Measurements from ENCODE around the gene GRIN2A. TPM values are rescaled to one million over a fixed set of nuclear protein-coding genes. Genes with fewer than 3 reads are reported as not detected.

GRIN2A gene
- total and polyA plus RNA-seq, 2 experiments from 2014 or later: 0.42 to 5.5 TPM

DNA sequence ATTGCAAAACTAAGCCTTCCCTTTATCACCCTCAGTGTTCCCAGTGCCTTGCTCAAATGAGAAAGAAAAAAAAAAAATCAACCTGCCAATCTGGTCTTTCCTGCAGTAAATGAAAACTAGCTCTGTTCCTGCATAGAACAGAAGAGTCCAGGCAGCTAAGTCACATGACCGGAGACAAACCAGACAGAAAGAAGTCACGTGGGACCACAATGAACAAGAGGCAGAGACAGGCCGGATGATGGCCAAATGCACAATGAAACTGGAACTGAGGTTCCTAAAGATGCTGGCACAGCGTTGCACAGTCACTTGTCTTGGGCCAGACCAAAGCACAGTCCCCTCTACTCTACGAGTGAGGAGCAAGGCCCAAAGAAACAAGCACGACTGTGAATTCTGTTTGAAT lies 172.5 kb downstream of the GRIN2A start:
- no peaks in the 10 kb centered on the region for H3K36me3 ChIP-seq
- TF ChIP-seq, protein P1, sequence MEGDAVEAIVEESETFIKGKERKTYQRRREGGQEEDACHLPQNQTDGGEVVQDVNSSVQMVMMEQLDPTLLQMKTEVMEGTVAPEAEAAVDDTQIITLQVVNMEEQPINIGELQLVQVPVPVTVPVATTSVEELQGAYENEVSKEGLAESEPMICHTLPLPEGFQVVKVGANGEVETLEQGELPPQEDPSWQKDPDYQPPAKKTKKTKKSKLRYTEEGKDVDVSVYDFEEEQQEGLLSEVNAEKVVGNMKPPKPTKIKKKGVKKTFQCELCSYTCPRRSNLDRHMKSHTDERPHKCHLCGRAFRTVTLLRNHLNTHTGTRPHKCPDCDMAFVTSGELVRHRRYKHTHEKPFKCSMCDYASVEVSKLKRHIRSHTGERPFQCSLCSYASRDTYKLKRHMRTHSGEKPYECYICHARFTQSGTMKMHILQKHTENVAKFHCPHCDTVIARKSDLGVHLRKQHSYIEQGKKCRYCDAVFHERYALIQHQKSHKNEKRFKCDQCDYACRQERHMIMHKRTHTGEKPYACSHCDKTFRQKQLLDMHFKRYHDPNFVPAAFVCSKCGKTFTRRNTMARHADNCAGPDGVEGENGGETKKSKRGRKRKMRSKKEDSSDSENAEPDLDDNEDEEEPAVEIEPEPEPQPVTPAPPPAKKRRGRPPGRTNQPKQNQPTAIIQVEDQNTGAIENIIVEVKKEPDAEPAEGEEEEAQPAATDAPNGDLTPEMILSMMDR (IDR thresholded peaks at IDR 0.05; ENCODE audit: low read depth, low read length): no peak
- H3K4me1 ChIP-seq (ENCODE audit: low read depth): no peaks in the 10 kb centered on the region
- no peaks in the 10 kb centered on the region for H3K27me3 ChIP-seq
- no peak overlapping the region for H3K27ac ChIP-seq
- H3K9me3 ChIP-seq (ENCODE audit: low read depth): no peaks in the 10 kb centered on the region
- no peak overlapping the region for H3K4me3 ChIP-seq
- DNase-seq (ENCODE audit: low read depth in 1 of 2, low spot score in 1 of 2): no peak

DNA sequence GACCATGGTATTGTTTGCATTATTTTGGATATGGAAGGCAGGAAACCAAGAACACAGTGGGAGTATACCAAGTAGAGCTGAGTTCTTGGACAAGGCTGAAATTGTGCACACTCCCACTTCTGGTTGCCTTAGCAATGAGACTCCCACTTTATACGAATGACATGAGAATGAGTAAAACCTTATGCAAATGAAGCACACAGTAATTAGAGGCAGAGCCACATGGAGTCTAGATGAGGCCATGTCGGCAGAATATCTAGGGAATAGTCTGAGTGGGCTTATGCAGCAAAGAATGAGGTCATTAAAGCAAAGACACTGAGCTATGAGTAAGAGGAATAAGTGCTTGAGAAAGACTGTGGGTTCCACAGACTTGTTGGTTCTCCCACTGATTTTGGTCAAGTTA lies 178.7 kb downstream of the GRIN2A start:
- no peaks in the 10 kb centered on the region for H3K9me3 ChIP-seq (ENCODE audit: low read depth)
- H3K27me3 ChIP-seq: no peaks in the 10 kb centered on the region
- H3K4me3 ChIP-seq: no peak overlapping the region
- TF ChIP-seq, protein P1 (IDR thresholded peaks at IDR 0.05; ENCODE audit: low read depth, low read length): no peak
- DNase-seq (ENCODE audit: low read depth in 1 of 2, low spot score in 1 of 2): no peak
- H3K36me3 ChIP-seq: no peaks in the 10 kb centered on the region
- no peaks in the 10 kb centered on the region for H3K4me1 ChIP-seq (ENCODE audit: low read depth)
- no peak overlapping the region for H3K27ac ChIP-seq

DNA sequence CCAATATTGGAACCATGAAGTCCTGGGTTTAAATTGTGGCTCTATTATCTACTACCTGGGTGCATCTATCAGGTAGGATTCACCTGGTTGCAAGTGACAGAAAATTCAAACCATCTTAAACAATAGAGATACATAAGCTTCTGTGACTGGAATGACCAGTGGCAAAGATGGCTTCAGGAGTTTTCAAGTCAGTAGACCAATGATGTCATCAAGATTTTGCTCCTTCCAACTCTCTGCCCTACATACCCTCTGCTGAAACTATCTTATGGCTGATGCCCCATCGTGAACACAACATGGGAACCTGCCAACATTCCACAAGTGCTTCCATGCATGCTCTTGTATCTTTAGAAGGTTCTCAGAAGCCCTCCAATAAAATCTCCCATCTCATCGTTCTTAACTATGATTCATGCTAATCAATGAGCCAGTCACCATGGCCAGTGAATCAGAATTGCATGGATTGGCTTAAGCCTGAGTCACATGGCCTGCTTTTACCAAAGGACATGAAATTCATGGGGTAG lies 180.9 kb downstream of the GRIN2A start:
- H3K4me1 ChIP-seq (ENCODE audit: low read depth): no peaks in the 10 kb centered on the region
- H3K36me3 ChIP-seq: no peaks in the 10 kb centered on the region
- no peak overlapping the region for H3K27ac ChIP-seq
- TF ChIP-seq, protein P1 (IDR thresholded peaks at IDR 0.05; ENCODE audit: low read depth, low read length): no peak
- H3K9me3 ChIP-seq (ENCODE audit: low read depth): no peaks in the 10 kb centered on the region
- no peak overlapping the region for H3K4me3 ChIP-seq
- no peak for DNase-seq (ENCODE audit: low read depth in 1 of 2, low spot score in 1 of 2)
- no peaks in the 10 kb centered on the region for H3K27me3 ChIP-seq

DNA sequence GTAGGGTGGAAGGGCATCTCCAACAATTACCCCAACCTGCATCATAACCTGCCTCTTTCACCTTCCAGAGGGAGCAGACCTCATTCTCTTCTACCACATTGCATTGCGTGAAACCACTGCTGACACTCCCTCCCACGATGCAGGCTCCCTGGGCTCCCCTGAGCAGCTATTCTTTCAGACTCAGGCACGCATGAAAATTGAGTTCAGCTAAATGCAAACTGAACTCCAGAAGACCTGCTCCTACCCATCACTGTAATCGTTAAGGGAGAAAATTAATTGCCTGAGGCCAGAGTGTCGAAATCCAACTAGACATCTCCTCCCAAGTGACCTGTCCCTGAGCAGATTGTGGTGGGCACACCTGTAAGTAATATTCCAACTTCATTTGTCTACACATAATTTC lies 186.0 kb downstream of the GRIN2A start:
- Histone ChIP-seq H3K9me3 (ENCODE audit: low read depth) (no peaks in the 10 kb centered on the region), H3K36me3 (no peaks in the 10 kb centered on the region), H3K27me3 (no peaks in the 10 kb centered on the region), H3K4me1 (ENCODE audit: low read depth) (no peaks in the 10 kb centered on the region), H3K27ac (no peak overlapping the region), H3K4me3 (no peak overlapping the region)
- TF ChIP-seq, protein P1 (IDR thresholded peaks at IDR 0.05; ENCODE audit: low read depth, low read length): no peak
- no peak for DNase-seq (ENCODE audit: low read depth in 1 of 2, low spot score in 1 of 2)

DNA sequence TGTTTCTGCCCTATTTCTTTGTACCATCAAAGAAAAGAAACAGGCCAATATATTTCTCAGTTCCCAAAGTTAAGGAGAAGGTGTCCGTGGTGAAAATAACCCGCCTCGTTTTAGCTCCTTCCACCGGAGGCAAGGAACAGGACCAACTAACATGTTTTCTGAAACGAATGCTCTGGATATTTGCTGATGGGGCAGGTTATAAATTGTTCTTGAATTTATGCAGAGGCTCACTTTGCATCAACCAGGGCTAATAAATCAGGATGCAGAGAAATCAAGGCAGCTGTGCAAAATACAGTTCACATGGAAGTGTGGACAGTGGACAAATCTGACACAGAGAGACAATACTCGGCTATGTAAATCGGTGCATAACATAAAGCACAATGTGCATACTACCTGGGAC lies 189.8 kb downstream of the GRIN2A start:
- no peaks in the 10 kb centered on the region for H3K36me3 ChIP-seq
- H3K27me3 ChIP-seq: no peaks in the 10 kb centered on the region
- no peaks in the 10 kb centered on the region for H3K9me3 ChIP-seq (ENCODE audit: low read depth)
- no peak overlapping the region for H3K27ac ChIP-seq
- no peak for DNase-seq (ENCODE audit: low read depth in 1 of 2, low spot score in 1 of 2)
- H3K4me1 ChIP-seq (ENCODE audit: low read depth): no peaks in the 10 kb centered on the region
- TF ChIP-seq, protein P1 (IDR thresholded peaks at IDR 0.05; ENCODE audit: low read depth, low read length): no peak
- H3K4me3 ChIP-seq: no peak overlapping the region

DNA sequence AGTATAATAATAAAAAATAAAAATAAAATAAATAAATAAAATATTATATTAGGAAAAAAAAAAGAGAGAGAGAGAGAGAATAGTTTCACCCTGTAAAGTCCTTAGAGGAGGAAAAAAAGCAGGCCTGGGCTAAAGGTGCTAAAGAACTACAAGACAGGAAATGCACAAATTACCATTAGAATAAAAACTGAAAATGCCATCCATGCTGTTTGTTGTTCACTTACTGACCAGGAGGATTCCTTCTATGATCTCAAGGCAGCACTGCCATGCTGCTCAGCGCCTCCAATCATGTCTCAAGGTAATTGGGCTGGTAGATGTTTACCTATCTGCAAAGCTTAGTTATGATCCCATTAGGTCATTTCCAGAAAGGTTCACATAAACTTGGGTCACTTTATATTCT lies 201.2 kb downstream of the GRIN2A start:
- no peak for DNase-seq (ENCODE audit: low read depth in 1 of 2, low spot score in 1 of 2)
- Histone ChIP-seq H3K4me1 (ENCODE audit: low read depth) (no peaks in the 10 kb centered on the region), H3K27me3 (no peaks in the 10 kb centered on the region), H3K4me3 (no peak overlapping the region), H3K36me3 (no peaks in the 10 kb centered on the region), H3K27ac (no peak overlapping the region), H3K9me3 (ENCODE audit: low read depth) (no peaks in the 10 kb centered on the region)
- TF ChIP-seq, protein P1 (IDR thresholded peaks at IDR 0.05; ENCODE audit: low read depth, low read length): no peak

All from cardiac muscle cell (in vitro differentiated cells and primary cell).